Right lobe of liver (tissue), 6 donors: Measurements from ENCODE around the gene RNLS. TPM values are rescaled to one million over a fixed set of nuclear protein-coding genes. Genes with fewer than 3 reads are reported as not detected.

Source experiments
- ATAC-seq, 4 donors: fragments of 200-7000 bp; cut with Tn5 transposase; one replicate each; pipeline ENCODE4 v1.9.1; 2020; ENCODE audit warnings: mild to moderate bottlenecking in 4 of 4, moderate library complexity in 4 of 4
- DNase-seq, 3 donors: peaks; one replicate each; pipeline ENCODE4 v3.0.0-alpha.2; 2020
- H3K27ac ChIP-seq, 3 donors: fragments of 200-600 bp; one replicate each; pipeline ENCODE4 v1.8.0; 2022
- H3K27me3 ChIP-seq, 2 donors: fragments of 200-600 bp; one replicate each; pipeline ENCODE4 v1.8.0; 2022
- H3K36me3 ChIP-seq, 4 donors: fragments of 200-600 bp; sonication (generic) in 1 of 4; one replicate each; pipeline versions ENCODE4 v1.5.1 to v1.8.0; 2017 to 2022; ENCODE audit warnings: control low read depth in 1 of 4
- H3K4me1 ChIP-seq, 4 donors: fragments of 200-600 bp; sonication (generic) in 1 of 4; one replicate each; pipeline versions ENCODE4 v1.5.1 to v1.8.0; 2017 to 2022; ENCODE audit warnings: control low read depth in 1 of 4
- H3K4me3 ChIP-seq, 3 donors: fragments of 200-600 bp; one replicate each; pipeline ENCODE4 v1.8.0; 2022
- H3K9me3 ChIP-seq, 4 donors: fragments of 200-600 bp; sonication (generic) in 1 of 4; one replicate each; pipeline versions ENCODE4 v1.5.1 to v1.8.0; 2017 to 2022; ENCODE audit warnings: control low read depth in 1 of 4
- CTCF ChIP-seq, 4 donors: fragments of 200-600 bp in 3 of 4; fragments of 450-650 bp in 1 of 4; IDR thresholded peaks; one replicate each; pipeline versions ENCODE4 v1.5.1 to v1.8.0; 2016 to 2022; ENCODE audit warnings: antibody characterized with exemption in 4 of 4, mild to moderate bottlenecking in 2 of 4
- POLR2A ChIP-seq: fragments of 450-650 bp; IDR thresholded peaks from one replicate; pipeline ENCODE4 v1.6.1; 2017; ENCODE audit warnings: antibody characterized with exemption, mild to moderate bottlenecking
- WGBS: methylation state at CpG from one replicate; pipeline ENCODE4 v1.1.6; 2018; ENCODE audit warnings: low coverage, low lambda C conversion rate; ENCODE audit not compliant: insufficient coverage; ENCODE audit errors: missing lambda C conversion rate; 5-methylcytosine and 5-hydroxymethylcytosine counted together
- intact Hi-C, 2 donors: fragments of 100-400 bp; cut with DNase I; formaldehyde crosslinking; loops; one replicate each; pipeline versions ENCODE4 v1.11.2 to v1.14.1; 2022
- total RNA-seq, 6 experiments: library from RNA; depleted of rRNA in 2 of 6; stranded (reverse); fragments of >200 nt in 2 of 6; fragmentation: NEBNext Ultra II Directional in 3 of 6; extraction: Animal tissue kit (Norgen Biotek cat#: 25700) in 3 of 6; gene quantifications; one replicate each; pipeline versions ENCODE4 v1.1.0 to v1.2.4, GENCODE V29; 2016 to 2023
- donor health status: DM: no; HTN: yes; CAD: no.
- donor health status: DM: no; HTN: no; CAD: no.
- donor health status: DM: no; HTN: no; CAD: no.
- donor health status: DM: no; HTN: yes; CAD: no.
- donor health status: DM: no; HTN: yes; CAD: no.

The RNLS gene
- total RNA-seq, 6 experiments from 2014 or later: 5.9 to 10.5 (median 7.3) TPM

DNA sequence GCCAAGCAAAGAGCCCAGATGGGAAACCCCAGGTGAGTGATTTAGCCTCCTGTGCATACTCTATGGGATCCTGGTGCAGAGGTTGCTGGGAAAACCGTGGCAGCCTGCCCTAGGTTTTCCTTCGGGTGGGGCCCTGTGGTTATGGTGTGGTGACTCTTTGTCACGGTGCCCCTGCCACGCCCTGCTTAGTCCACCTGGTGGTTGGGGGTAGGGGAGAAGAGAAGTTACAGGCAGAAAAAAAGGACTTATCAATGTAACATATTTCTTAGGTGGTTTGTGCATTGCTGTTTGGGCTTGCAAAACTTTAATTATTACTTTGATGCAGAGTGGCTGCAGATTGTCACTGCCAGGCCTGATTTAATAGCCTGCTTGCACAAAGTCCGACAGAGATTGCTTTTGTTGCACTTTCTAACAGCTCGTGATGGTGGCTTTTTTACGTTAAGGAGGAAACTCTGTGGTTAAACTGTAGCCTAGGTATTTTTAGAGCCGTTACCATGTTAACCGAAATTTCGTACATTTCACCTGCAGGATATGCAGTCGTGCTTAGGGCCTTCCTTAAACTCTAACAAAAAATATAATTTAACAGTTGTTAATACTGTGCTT lies 197.4 kb downstream of the RNLS start:
- H3K9me3 ChIP-seq: no peaks in the 10 kb centered on the region
- intact Hi-C loops: no loop called here
- DNase-seq (peak; percentile 75 to 87 (median 85)), ATAC-seq (peak; percentile 68 to 78 (median 74))
- TF ChIP-seq CTCF (IDR thresholded peaks at IDR 0.05) (peak in 1 of 4 donors; percentile 25), POLR2A (no peak)
- H3K4me1 ChIP-seq: peaks cover 0 to 34% (median 14%) of the 10 kb centered on the region in 4 donors
- WGBS: 2% methylated on average over 11 of the region's 11 CpGs
- H3K27me3 ChIP-seq: no peaks in the 10 kb centered on the region
- peak overlapping the region; percentile 78 to 93 (median 82) for H3K27ac ChIP-seq
- peak overlapping the region in 2 of 3 donors; percentile 14 to 22 for H3K4me3 ChIP-seq
- no peaks in the 10 kb centered on the region for H3K36me3 ChIP-seq

DNA sequence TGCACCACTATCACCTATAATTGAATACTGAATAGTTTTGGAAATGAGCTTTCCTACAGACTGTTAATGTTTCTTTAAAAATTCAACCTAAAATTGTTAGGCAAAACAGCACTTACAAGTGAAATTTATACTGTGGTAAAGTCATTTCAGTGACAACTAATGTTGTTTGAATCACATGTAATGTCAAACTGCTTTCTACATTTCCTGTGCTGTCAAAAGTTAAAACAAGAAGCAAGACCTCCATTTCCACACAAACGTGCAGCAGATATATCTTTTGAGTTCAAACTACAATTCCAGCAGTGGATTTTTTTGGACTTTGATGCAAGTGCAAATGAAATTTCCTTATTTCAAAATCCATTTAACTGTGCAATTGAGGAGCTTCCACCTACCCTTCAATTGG lies 199.8 kb downstream of the RNLS start:
- Histone ChIP-seq H3K9me3 (no peaks in the 10 kb centered on the region), H3K27me3 (no peaks in the 10 kb centered on the region), H3K36me3 (no peaks in the 10 kb centered on the region), H3K4me1 (peaks cover 0 to 27% (median 7%) of the 10 kb centered on the region in 4 donors), H3K27ac (no peak overlapping the region), H3K4me3 (no peak overlapping the region)
- no peak for ATAC-seq
- intact Hi-C loops: no loop called here
- 0% methylated on average over 1 of the region's 1 CpG for WGBS
- no peak for DNase-seq
- TF ChIP-seq CTCF (IDR thresholded peaks at IDR 0.05): no peak
- no peak for TF ChIP-seq POLR2A

DNA sequence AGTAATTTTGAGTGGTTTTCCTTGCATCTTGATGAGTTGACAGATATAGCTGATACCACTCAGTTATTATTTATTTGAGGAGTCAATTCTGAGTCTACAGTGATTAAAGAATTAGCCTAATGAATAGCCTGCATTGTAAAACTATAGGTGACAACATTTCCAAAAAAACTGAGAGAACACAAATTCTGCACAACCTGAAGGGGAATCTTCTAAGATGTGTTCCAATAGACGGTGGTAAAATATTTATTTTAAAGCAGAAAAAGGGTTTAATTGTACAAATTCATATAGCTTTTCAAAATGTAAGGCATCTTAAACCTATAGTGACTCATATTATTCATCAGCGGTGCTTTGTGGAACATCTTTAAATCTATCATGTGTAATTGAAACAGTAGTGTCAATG lies 200.4 kb downstream of the RNLS start:
- 93% methylated on average over 2 of the region's 2 CpGs for WGBS
- ATAC-seq: no peak
- H3K27me3 ChIP-seq: no peaks in the 10 kb centered on the region
- H3K9me3 ChIP-seq: no peaks in the 10 kb centered on the region
- no peak overlapping the region for H3K4me3 ChIP-seq
- H3K4me1 ChIP-seq: peaks cover 0 to 23% (median 7%) of the 10 kb centered on the region in 4 donors
- H3K36me3 ChIP-seq: no peaks in the 10 kb centered on the region
- DNase-seq: no peak
- intact Hi-C loops: no loop called here
- no peak for TF ChIP-seq CTCF (IDR thresholded peaks at IDR 0.05)
- no peak for TF ChIP-seq POLR2A
- no peak overlapping the region for H3K27ac ChIP-seq

DNA sequence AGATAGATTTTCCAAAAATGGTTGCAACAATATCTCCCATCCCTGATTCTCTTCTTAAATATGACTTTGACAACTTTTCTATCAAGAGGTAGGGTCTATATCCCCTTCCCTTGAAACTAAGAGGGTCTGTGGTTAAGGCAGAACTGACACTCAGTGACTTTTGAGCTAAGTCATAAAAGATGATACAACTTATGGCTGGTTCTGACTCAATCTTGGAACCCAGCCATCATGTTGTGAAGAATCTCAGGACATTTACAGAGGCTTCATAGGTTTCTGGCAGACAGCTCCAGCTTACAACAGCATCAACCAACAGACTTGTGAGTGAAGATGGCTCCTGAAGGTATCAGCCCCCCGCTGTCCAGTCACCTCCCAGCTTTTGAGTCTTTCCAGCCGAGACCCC lies 203.5 kb downstream of the RNLS start:
- 100% methylated on average over 1 of the region's 2 CpGs for WGBS
- intact Hi-C loops: no loop called here
- Histone ChIP-seq H3K36me3 (no peaks in the 10 kb centered on the region), H3K27me3 (no peaks in the 10 kb centered on the region), H3K4me1 (no peaks in the 10 kb centered on the region), H3K4me3 (no peak overlapping the region), H3K9me3 (no peaks in the 10 kb centered on the region), H3K27ac (no peak overlapping the region)
- ATAC-seq: peak in 3 of 4 donors; percentile 39 to 64 (median 43)
- no peak for TF ChIP-seq POLR2A
- no peak for DNase-seq

DNA sequence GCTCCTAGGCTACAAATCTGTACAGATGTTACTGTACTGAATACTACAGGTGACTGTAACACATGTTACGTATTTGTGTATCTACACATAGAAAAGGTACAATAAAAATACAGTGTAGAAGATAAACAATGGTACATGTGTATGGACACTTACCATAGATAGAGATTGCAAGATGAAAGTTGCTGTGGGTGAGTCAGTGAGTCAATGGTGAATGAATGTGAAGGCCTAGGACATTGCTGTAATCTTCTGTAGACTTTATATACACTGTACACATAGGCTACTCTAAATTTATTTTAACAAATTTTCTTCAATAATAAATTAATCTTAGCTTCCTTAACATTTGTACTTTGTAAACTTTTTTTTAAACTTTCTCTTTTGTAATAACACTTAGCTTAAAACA lies 205.6 kb downstream of the RNLS start:
- DNase-seq: no peak
- Histone ChIP-seq H3K4me3 (no peak overlapping the region), H3K9me3 (no peaks in the 10 kb centered on the region), H3K27ac (no peak overlapping the region), H3K27me3 (no peaks in the 10 kb centered on the region), H3K36me3 (no peaks in the 10 kb centered on the region), H3K4me1 (peaks cover 0 to 9% (median 4%) of the 10 kb centered on the region in 4 donors)
- 90% methylated on average over 1 of the region's 1 CpG for WGBS
- intact Hi-C loops: no loop called here
- TF ChIP-seq POLR2A: no peak
- TF ChIP-seq CTCF (IDR thresholded peaks at IDR 0.05): no peak
- ATAC-seq: no peak
